Measurements from ENCODE around the gene GAPVD1.

DNA sequence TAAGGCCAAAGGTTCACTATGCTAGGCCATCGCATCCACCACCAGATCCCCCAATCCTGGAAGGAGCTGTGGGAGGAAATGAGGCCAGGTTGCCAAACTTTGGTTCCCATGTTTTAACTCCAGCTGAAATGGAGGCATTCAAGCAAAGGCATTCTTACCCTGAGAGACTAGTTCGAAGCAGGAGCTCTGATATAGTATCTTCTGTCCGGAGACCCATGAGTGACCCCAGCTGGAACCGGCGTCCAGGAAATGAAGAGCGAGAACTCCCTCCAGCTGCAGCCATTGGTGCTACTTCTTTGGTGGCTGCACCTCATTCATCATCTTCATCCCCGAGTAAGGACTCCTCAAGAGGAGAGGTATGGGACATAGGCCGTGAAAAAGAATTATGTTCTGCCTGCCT lies 75.6 kb downstream of the GAPVD1 start:
- TF ChIP-seq, protein P1, sequence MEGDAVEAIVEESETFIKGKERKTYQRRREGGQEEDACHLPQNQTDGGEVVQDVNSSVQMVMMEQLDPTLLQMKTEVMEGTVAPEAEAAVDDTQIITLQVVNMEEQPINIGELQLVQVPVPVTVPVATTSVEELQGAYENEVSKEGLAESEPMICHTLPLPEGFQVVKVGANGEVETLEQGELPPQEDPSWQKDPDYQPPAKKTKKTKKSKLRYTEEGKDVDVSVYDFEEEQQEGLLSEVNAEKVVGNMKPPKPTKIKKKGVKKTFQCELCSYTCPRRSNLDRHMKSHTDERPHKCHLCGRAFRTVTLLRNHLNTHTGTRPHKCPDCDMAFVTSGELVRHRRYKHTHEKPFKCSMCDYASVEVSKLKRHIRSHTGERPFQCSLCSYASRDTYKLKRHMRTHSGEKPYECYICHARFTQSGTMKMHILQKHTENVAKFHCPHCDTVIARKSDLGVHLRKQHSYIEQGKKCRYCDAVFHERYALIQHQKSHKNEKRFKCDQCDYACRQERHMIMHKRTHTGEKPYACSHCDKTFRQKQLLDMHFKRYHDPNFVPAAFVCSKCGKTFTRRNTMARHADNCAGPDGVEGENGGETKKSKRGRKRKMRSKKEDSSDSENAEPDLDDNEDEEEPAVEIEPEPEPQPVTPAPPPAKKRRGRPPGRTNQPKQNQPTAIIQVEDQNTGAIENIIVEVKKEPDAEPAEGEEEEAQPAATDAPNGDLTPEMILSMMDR (IDR thresholded peaks at IDR 0.05): no peak
- TF ChIP-seq POLR2A (IDR thresholded peaks at IDR 0.05): no peak

Data from esophagus squamous epithelium (tissue), 4 donors.